NOMO-1 (cell line): Measurements from ENCODE around the gene CD6.

Experiments used
- DNase-seq, 2 experiments: peaks; one replicate each; lab custom pipeline; 2025; ENCODE audit not compliant: unreplicated experiment in 2 of 2; lab: John Stamatoyannopoulos, UW

CD6 gene

GRCh38 chr11:60971520-60971919 lies at the start of gene CD6:
TSS of gene CD6 (plus strand) at chr11:60971680. CDS start at chr11:60971866, 186 bp downstream.
- no peak for DNase-seq

GRCh38 chr11:60921777-60922335 lies 49.6 kb upstream of the CD6 start:
- no peak for DNase-seq

GRCh38 chr11:60922906-60923305 lies 48.6 kb upstream of the CD6 start:
- no peak for DNase-seq

- DNase-seq: no peak
Measured at GRCh38 chr11:60923326-60923725, 48.2 kb upstream of the CD6 start.

GRCh38 chr11:60923800-60924109 lies 47.7 kb upstream of the CD6 start:
- no peak for DNase-seq

- DNase-seq: no peak
Measured at GRCh38 chr11:60924110-60924905, 47.2 kb upstream of the CD6 start, which contains the start of gene TMEM132A. TSS of gene TMEM132A (plus strand) at chr11:60924460. CDS start at chr11:60924634, 174 bp downstream.

GRCh38 chr11:60924906-60925853 lies 46.3 kb upstream of the CD6 start:
- DNase-seq: no peak

- DNase-seq: no peak
Measured at GRCh38 chr11:60925868-60926267, 45.6 kb upstream of the CD6 start.

- DNase-seq: no peak
Measured at GRCh38 chr11:60926500-60926899, 45.0 kb upstream of the CD6 start.

GRCh38 chr11:60927061-60927592 lies 44.4 kb upstream of the CD6 start:
- DNase-seq: no peak

GRCh38 chr11:60927600-60927999 lies 43.9 kb upstream of the CD6 start:
- DNase-seq: no peak

GRCh38 chr11:60928563-60929001 lies 42.9 kb upstream of the CD6 start:
- DNase-seq: no peak

GRCh38 chr11:60929764-60930163 lies 41.7 kb upstream of the CD6 start:
- no peak for DNase-seq

GRCh38 chr11:60930394-60930793 lies 41.1 kb upstream of the CD6 start:
- DNase-seq: no peak

- DNase-seq: no peak
Measured at GRCh38 chr11:60931917-60932316, 39.6 kb upstream of the CD6 start.

- DNase-seq: peak in 1 of 2 experiments; percentile 6
Measured at GRCh38 chr11:60932605-60933356, 38.7 kb upstream of the CD6 start.

GRCh38 chr11:60933416-60934123 lies 37.9 kb upstream of the CD6 start:
- DNase-seq: no peak

GRCh38 chr11:60934124-60934789 lies 37.2 kb upstream of the CD6 start:
- no peak for DNase-seq
